Lower leg skin (tissue), 3 donors: ENCODE data around the gene HOXD10.
A peak's percentile ranks its signal among the peaks of the same experiment; 100 is the strongest.

ENCODE experiments used
- POLR2A ChIP-seq, 2 donors: fragments of 450-650 bp; IDR thresholded peaks; one replicate each; pipeline ENCODE4 v1.6.1; 2016 to 2017; ENCODE audit warnings: antibody characterized with exemption in 2 of 2, mild to moderate bottlenecking in 1 of 2, moderate library complexity in 1 of 2
- TF ChIP-seq, protein P1 (sequence below), 3 donors: fragments of 450-650 bp; IDR thresholded peaks; one replicate each; pipeline ENCODE4 v1.5.1; 2016; ENCODE audit warnings: antibody characterized with exemption in 3 of 3, mild to moderate bottlenecking in 3 of 3, moderate library complexity in 2 of 3

DNA sequence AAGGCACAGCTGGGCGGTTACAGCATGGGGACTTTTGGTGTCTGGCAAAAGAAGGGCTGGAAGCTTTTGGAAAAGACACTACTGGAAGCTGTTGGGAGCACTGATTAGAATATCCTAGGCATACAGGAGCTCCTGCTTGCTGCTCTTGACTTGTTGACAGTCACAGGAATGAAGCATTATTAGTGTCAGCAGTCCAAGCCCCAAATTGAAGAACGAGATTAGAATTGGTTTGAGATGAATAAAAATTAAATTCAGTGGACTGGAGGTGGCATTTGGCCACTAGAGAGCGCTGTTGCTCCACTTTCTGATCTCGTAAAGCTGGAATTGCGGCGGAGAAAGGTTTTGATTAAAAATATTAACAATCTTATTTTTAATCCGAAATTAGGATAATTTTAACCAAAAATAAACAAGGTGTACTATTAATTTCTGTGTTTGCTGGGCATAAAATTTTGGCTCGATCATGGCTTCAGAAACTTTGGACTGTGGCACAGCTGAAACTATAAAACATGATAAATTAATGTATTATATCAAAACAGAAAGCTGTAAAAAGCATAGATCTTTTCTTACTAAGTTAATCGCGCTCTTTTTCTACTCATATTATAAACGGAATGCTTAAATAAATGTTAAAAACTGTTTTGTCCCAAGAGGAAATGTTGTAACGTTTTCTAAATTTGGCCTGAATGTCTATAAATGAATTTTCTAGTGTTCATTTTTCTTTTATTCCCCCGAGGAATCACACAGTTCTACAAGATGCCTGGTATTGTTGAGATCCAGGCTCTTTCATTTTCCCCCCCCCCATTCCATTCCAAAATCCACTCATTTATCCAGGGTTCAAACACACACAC lies 10.6 kb downstream of the HOXD10 start:
- no peak for TF ChIP-seq POLR2A (IDR thresholded peaks at IDR 0.05)
- TF ChIP-seq, protein P1, sequence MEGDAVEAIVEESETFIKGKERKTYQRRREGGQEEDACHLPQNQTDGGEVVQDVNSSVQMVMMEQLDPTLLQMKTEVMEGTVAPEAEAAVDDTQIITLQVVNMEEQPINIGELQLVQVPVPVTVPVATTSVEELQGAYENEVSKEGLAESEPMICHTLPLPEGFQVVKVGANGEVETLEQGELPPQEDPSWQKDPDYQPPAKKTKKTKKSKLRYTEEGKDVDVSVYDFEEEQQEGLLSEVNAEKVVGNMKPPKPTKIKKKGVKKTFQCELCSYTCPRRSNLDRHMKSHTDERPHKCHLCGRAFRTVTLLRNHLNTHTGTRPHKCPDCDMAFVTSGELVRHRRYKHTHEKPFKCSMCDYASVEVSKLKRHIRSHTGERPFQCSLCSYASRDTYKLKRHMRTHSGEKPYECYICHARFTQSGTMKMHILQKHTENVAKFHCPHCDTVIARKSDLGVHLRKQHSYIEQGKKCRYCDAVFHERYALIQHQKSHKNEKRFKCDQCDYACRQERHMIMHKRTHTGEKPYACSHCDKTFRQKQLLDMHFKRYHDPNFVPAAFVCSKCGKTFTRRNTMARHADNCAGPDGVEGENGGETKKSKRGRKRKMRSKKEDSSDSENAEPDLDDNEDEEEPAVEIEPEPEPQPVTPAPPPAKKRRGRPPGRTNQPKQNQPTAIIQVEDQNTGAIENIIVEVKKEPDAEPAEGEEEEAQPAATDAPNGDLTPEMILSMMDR (IDR thresholded peaks at IDR 0.05), result peak in 2 of 3 donors; percentile 3 to 61
